ENCODE data around the gene RSPH10B2. TPM values are rescaled to one million over a fixed set of nuclear protein-coding genes. Genes with fewer than 3 reads are reported as not detected.
"Not testable (repeated sequence)": the region's sequence is repeated elsewhere in the genome, so short reads cannot be mapped to it uniquely, and the experiment has no call there.

The RSPH10B2 gene
- total and polyA plus RNA-seq, 9 of the 15 experiments (the other 6 are each of a cell fraction or from before 2014, with no cell fraction given) = 0.04 to 0.11 (median 0.08) TPM; not detected in 5

DNA sequence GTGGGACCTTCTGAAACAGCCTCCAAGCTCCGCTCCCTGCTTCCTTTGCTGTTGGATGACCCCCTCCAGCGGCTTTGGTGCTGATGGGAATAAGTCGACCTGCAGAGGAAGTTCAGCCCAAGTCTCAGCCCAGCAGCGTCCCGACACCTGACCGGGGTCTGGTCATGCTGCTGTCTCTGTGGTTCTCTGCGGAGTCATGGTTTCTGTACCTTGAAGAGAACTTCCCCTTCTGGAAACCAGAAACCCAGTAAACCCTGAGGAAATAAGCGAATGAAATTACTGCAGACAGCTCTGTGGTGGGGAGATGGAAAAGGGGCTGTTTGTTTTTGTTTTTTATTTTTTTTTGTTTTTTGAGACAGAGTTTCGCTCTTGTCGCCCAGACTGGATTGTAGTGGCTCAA, 28.9 kb upstream of the RSPH10B2 start (continued):
- TF ChIP-seq IRF9 (tag; IDR thresholded peaks at IDR 0.05) = no peak
- no peak for TF ChIP-seq TCFL5 (CRISPR knock-in tag; conservative IDR thresholded peaks at IDR 0.05)
- TF ChIP-seq ZBED1 (IDR thresholded peaks at IDR 0.05) = no peak
- no peak for TF ChIP-seq JUNB (CRISPR knock-in tag; conservative IDR thresholded peaks at IDR 0.05)
- no peak for TF ChIP-seq FOXA1 (IDR thresholded peaks at IDR 0.05; ENCODE audit: borderline replicate concordance)

DNA sequence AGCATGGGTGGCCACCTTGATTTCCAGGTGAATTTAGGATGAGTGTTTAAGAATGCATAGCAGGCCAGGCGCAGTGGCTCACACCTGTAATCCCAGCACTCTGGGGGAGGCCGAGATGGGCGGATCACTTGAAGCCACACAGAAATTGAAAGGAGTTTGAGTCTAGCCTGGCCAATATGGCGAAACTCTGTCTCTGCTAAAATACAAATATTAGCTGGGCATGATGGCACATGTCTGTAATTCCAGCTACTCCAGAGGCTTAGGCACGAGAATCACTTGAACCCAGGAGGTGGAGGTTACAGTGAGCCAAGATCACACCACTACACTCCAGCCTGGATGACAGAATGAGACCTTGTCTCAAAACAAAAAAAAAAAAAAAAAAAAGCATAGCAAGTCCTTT, 27.6 kb upstream of the RSPH10B2 start:
- BruUV-seq (replicated peaks); FAIRE-seq; H3K27me3 ChIP-seq (ENCODE audit: control insufficient read depth in 2 of 2, insufficient read depth in 2 of 2, low read length in 2 of 2); intact Hi-C loops (cut with micrococcal nuclease); H3K36me3 ChIP-seq (ENCODE audit: control insufficient read depth, insufficient read depth, low read length); ATAC-seq; H3K9me1 ChIP-seq (ENCODE audit: control insufficient read depth, insufficient read depth, low read length); H2AFZ ChIP-seq (ENCODE audit: low read depth, low read length); POLR2A ChIA-PET; H3K4me3 ChIP-seq; H3K9me3 ChIP-seq (replicated peaks; ENCODE audit: control insufficient read depth, insufficient read depth, low read depth, low read length); H4K20me1 ChIP-seq (replicated peaks; ENCODE audit: control insufficient read depth, insufficient read depth, low read length); H3K4me2 ChIP-seq (ENCODE audit: insufficient read depth, low read length); DNase-seq (ENCODE audit: extremely low read depth in 1 of 4, low spot score in 3 of 4); CTCF ChIA-PET (ENCODE audit: low intra/inter-chr PET ratio); H3K27ac ChIP-seq (ENCODE audit: extremely low read depth, low read depth, low read length); H3K9ac ChIP-seq (ENCODE audit: insufficient read depth in 1 of 2, low read depth in 2 of 2, low read length in 2 of 2); in situ Hi-C loops (cut with MboI): not testable (repeated sequence)
- 48% methylated on average over 5 of the region's 5 CpGs for WGBS (ENCODE audit: insufficient coverage, low coverage, missing lambda C conversion rate)
- Histone ChIP-seq H3K79me2 (ENCODE audit: control insufficient read depth, insufficient read depth, low read length) (peaks cover 20% of the 10 kb centered on the region), H3K4me1 (replicated peaks in 1 of 2; ENCODE audit: control insufficient read depth in 2 of 2, insufficient read depth in 2 of 2, low read length in 2 of 2) (peaks cover 0 to 14% of the 10 kb centered on the region in 2 experiments; a peak in 3 of 5 replicates)
